WTC11 (cell line): ENCODE data around the gene RARA. TPM values are rescaled to one million over a fixed set of nuclear protein-coding genes. Genes with fewer than 3 reads are reported as not detected.
A peak's percentile ranks its signal among the peaks of the same experiment; 100 is the strongest.

ENCODE experiments used
- ATF2 ChIP-seq: sonication (generic); formaldehyde crosslinking; IDR thresholded peaks from 2 replicates; pipeline ENCODE4 v1.8.1; 2022; ENCODE audit warnings: low read depth, missing genetic modification reagents, borderline replicate concordance
- CDX4 ChIP-seq: fragments of 250-450 bp; sonication (Bioruptor Pico); IDR thresholded peaks from 2 replicates; pipeline ENCODE4 v1.9.0; 2021; ENCODE audit warnings: moderate library complexity, mild to moderate bottlenecking, inconsistent platforms, borderline replicate concordance
- CREM ChIP-seq: sonication (generic); formaldehyde crosslinking; IDR thresholded peaks from 2 replicates; pipeline ENCODE4 v1.8.1; 2022; ENCODE audit warnings: mild to moderate bottlenecking, missing genetic modification reagents, moderate library complexity
- EMX1 ChIP-seq: fragments of 250-450 bp; sonication (Bioruptor Pico); IDR thresholded peaks from 2 replicates; pipeline ENCODE4 v1.8.0; 2021; ENCODE audit warnings: mild to moderate bottlenecking
- GTF2I ChIP-seq: fragments of 250-450 bp; sonication (Bioruptor Pico); conservative IDR thresholded peaks from 2 replicates; pipeline ENCODE4 v1.4.0; 2021; ENCODE audit warnings: mild to moderate bottlenecking
- HMGXB4 ChIP-seq: sonication (generic); formaldehyde crosslinking; IDR thresholded peaks from 2 replicates; pipeline ENCODE4 v1.8.1; 2023; ENCODE audit warnings: mild to moderate bottlenecking, moderate library complexity, missing genetic modification reagents
- MXD4 ChIP-seq: fragments of 250-450 bp; sonication (Bioruptor Pico); IDR thresholded peaks from 2 replicates; pipeline ENCODE4 v1.8.0; 2021; ENCODE audit warnings: mild to moderate bottlenecking, moderate library complexity, borderline replicate concordance
- NFE2L1 ChIP-seq: sonication (generic); formaldehyde crosslinking; IDR thresholded peaks from 2 replicates; pipeline ENCODE4 v1.8.1; 2023; ENCODE audit warnings: missing genetic modification reagents
- NR1H2 ChIP-seq: sonication (generic); formaldehyde crosslinking; IDR thresholded peaks from 2 replicates; pipeline ENCODE4 v1.9.0; 2021; ENCODE audit warnings: mild to moderate bottlenecking, moderate library complexity, missing genetic modification reagents
- PREB ChIP-seq: sonication (generic); formaldehyde crosslinking; IDR thresholded peaks from 2 replicates; pipeline ENCODE4 v1.8.1; 2022; ENCODE audit warnings: mild to moderate bottlenecking, missing genetic modification reagents, moderate library complexity, borderline replicate concordance
- PRRX2 ChIP-seq: fragments of 250-450 bp; sonication (Bioruptor Pico); IDR thresholded peaks from 2 replicates; pipeline ENCODE4 v1.8.0; 2021; ENCODE audit warnings: mild to moderate bottlenecking
- TEAD1 ChIP-seq: sonication (generic); formaldehyde crosslinking; IDR thresholded peaks from 2 replicates; pipeline ENCODE4 v1.8.0; 2022; ENCODE audit warnings: mild to moderate bottlenecking, missing genetic modification reagents
- ZNF219 ChIP-seq: sonication (generic); formaldehyde crosslinking; IDR thresholded peaks from 2 replicates; pipeline ENCODE4 v1.8.0; 2023; ENCODE audit warnings: missing genetic modification reagents, mild to moderate bottlenecking, borderline replicate concordance
- ZNF232 ChIP-seq: sonication (generic); formaldehyde crosslinking; IDR thresholded peaks from 2 replicates; pipeline ENCODE4 v1.8.0; 2022; ENCODE audit warnings: mild to moderate bottlenecking, missing genetic modification reagents
- ZNF396 ChIP-seq: fragments of 250-450 bp; sonication (Bioruptor Pico); IDR thresholded peaks from 2 replicates; pipeline ENCODE4 v1.8.0; 2021; ENCODE audit warnings: mild to moderate bottlenecking, moderate library complexity, borderline replicate concordance
- ZNF423 ChIP-seq: fragments of 250-450 bp; sonication (Bioruptor Pico); IDR thresholded peaks from 2 replicates; pipeline ENCODE4 v2.1.2; 2022; ENCODE audit warnings: mild to moderate bottlenecking, moderate library complexity
- ZNF532 ChIP-seq: fragments of 250-450 bp; sonication (Bioruptor Pico); IDR thresholded peaks from 2 replicates; pipeline ENCODE4 v1.9.0; 2021; ENCODE audit warnings: mild to moderate bottlenecking, borderline replicate concordance
- ZNF671 ChIP-seq: fragments of 250-450 bp; sonication (Bioruptor Pico); IDR thresholded peaks from 2 replicates; pipeline ENCODE4 v1.8.0; 2021; ENCODE audit warnings: mild to moderate bottlenecking
- ZSCAN18 ChIP-seq: fragments of 250-450 bp; sonication (Bioruptor Pico); IDR thresholded peaks from 2 replicates; pipeline ENCODE4 v2.1.2; 2022; ENCODE audit warnings: mild to moderate bottlenecking, moderate library complexity
- total RNA-seq: library from RNA; stranded (reverse); gene quantifications from 3 replicates; pipeline ENCODE4 v1.2.3, GENCODE V29; 2021
- TF ChIP-seq, protein P1 (sequence below): fragments of 250-450 bp; sonication (Bioruptor Pico); IDR thresholded peaks from 2 replicates; pipeline ENCODE4 v1.9.0; 2021; ENCODE audit warnings: mild to moderate bottlenecking
- TF ChIP-seq, protein P2 (sequence below): fragments of 250-450 bp; sonication (Bioruptor Pico); conservative IDR thresholded peaks from 2 replicates; pipeline ENCODE4 v1.9.0; 2021; ENCODE audit warnings: mild to moderate bottlenecking
- TF ChIP-seq, protein P3 (sequence below): sonication (generic); formaldehyde crosslinking; IDR thresholded peaks from 2 replicates; pipeline ENCODE4 v1.8.1; 2023; ENCODE audit warnings: mild to moderate bottlenecking, missing genetic modification reagents, moderate library complexity
- TF ChIP-seq, protein P4 (sequence below): sonication (generic); formaldehyde crosslinking; IDR thresholded peaks from 2 replicates; pipeline ENCODE4 v1.8.1; 2023; ENCODE audit warnings: mild to moderate bottlenecking, missing genetic modification reagents

The RARA gene
- total RNA-seq, 1 experiment from 2014 or later = 20.7 TPM

- TF ChIP-seq, protein P1, sequence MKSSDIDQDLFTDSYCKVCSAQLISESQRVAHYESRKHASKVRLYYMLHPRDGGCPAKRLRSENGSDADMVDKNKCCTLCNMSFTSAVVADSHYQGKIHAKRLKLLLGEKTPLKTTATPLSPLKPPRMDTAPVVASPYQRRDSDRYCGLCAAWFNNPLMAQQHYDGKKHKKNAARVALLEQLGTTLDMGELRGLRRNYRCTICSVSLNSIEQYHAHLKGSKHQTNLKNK = no peak
- TF ChIP-seq, protein P2, sequence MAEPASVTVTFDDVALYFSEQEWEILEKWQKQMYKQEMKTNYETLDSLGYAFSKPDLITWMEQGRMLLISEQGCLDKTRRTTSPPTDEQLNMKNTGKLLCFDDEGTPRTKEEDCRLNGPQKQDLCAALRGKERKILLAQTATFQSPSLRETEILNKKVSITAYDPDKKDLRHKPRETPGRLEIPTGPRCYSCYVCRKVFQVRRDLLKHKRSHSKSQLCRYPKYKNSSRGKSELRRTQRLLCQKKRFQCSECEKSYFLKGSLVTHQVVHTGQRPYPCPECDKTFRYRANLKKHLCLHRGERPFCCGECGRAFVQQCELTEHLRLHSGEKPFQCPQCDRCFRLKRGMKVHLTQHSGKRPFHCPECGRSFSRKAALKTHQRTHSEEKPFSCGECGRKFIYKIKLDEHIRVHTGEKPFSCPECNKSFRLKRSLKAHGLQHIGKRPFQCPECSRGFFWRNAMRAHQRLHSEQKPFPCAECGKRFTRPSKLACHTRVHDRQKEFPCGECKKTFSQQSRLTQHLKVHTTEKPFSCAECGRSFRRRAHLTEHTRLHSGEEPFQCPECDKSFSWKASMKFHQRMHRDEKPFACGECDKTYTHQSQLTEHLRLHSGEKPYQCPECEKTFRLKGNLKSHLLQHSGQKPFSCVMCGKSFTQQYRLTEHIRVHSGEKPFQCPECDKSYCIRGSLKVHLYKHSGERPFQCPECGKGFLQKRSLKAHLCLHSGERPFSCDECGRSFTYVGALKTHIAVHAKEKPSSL (CRISPR knock-in tag) = no peak
- TF ChIP-seq ATF2 = no peak
- TF ChIP-seq ZNF396 (CRISPR knock-in tag) = no peak
- TF ChIP-seq ZNF219 (CRISPR knock-in tag) = no peak
- TF ChIP-seq MXD4 (CRISPR knock-in tag) = no peak
- TF ChIP-seq CDX4 = no peak
- TF ChIP-seq, protein P3, sequence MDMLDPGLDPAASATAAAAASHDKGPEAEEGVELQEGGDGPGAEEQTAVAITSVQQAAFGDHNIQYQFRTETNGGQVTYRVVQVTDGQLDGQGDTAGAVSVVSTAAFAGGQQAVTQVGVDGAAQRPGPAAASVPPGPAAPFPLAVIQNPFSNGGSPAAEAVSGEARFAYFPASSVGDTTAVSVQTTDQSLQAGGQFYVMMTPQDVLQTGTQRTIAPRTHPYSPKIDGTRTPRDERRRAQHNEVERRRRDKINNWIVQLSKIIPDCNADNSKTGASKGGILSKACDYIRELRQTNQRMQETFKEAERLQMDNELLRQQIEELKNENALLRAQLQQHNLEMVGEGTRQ (CRISPR knock-in tag) = no peak
- TF ChIP-seq TEAD1 (CRISPR knock-in tag) = 0 out of 2 replicates have a peak, but pooled peaks have one; percentile 39
- no peak for TF ChIP-seq GTF2I (CRISPR knock-in tag)
- no peak for TF ChIP-seq PRRX2
- TF ChIP-seq NR1H2 = no peak
- TF ChIP-seq ZNF671 (CRISPR knock-in tag) = no peak
- peak; percentile 89 for TF ChIP-seq HMGXB4 (CRISPR knock-in tag)
- no peak for TF ChIP-seq EMX1 (CRISPR knock-in tag)
- TF ChIP-seq ZSCAN18 (CRISPR knock-in tag) = no peak
- no peak for TF ChIP-seq ZNF532
- 0 out of 2 replicates have a peak, but pooled peaks have one; percentile 40 for TF ChIP-seq NFE2L1 (CRISPR knock-in tag)
- TF ChIP-seq CREM (CRISPR knock-in tag) = 0 out of 2 replicates have a peak, but pooled peaks have one; percentile 9
- no peak for TF ChIP-seq PREB (CRISPR knock-in tag)
- TF ChIP-seq ZNF423 = no peak
- no peak for TF ChIP-seq ZNF232
- TF ChIP-seq, protein P4, sequence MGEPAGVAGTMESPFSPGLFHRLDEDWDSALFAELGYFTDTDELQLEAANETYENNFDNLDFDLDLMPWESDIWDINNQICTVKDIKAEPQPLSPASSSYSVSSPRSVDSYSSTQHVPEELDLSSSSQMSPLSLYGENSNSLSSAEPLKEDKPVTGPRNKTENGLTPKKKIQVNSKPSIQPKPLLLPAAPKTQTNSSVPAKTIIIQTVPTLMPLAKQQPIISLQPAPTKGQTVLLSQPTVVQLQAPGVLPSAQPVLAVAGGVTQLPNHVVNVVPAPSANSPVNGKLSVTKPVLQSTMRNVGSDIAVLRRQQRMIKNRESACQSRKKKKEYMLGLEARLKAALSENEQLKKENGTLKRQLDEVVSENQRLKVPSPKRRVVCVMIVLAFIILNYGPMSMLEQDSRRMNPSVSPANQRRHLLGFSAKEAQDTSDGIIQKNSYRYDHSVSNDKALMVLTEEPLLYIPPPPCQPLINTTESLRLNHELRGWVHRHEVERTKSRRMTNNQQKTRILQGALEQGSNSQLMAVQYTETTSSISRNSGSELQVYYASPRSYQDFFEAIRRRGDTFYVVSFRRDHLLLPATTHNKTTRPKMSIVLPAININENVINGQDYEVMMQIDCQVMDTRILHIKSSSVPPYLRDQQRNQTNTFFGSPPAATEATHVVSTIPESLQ (CRISPR knock-in tag) = no peak
Measured at GRCh38 chr17:40362696-40363110, 53.7 kb downstream of the RARA start (continued).
